Hepatocyte (in vitro differentiated cells): ENCODE measurements around the gene RIT1. TPM values are rescaled to one million over a fixed set of nuclear protein-coding genes. Genes with fewer than 3 reads are reported as not detected.
A peak's percentile ranks its signal among the peaks of the same experiment; 100 is the strongest.

Source experiments
- DNase-seq: peaks from one replicate; pipeline ENCODE4 v3.0.0-alpha.2; 2016; ENCODE audit warnings: low spot score
- H2AFZ ChIP-seq: fragments of 200-600 bp; sonication (generic); 2 replicates; pipeline ENCODE4 v1.6.0; 2016; ENCODE audit warnings: antibody characterized with exemption, mild to moderate bottlenecking
- H3K27ac ChIP-seq: fragments of 200-600 bp; sonication (generic); 2 replicates; pipeline ENCODE4 v1.5.1; 2016; ENCODE audit warnings: mild to moderate bottlenecking
- H3K27me3 ChIP-seq: fragments of 200-600 bp; sonication (generic); 2 replicates; pipeline ENCODE4 v1.6.1; 2016
- H3K36me3 ChIP-seq: fragments of 200-600 bp; sonication (generic); replicated peaks from 2 replicates; pipeline ENCODE4 v1.5.1; 2016; ENCODE audit warnings: low read depth; ENCODE audit not compliant: insufficient read depth
- H3K4me1 ChIP-seq: fragments of 200-600 bp; sonication (generic); 2 replicates; pipeline ENCODE4 v1.5.1; 2016; ENCODE audit warnings: mild to moderate bottlenecking, moderate library complexity; ENCODE audit not compliant: insufficient read depth
- H3K4me2 ChIP-seq: fragments of 200-600 bp; sonication (generic); 2 replicates; pipeline ENCODE4 v1.6.0; 2016
- H3K4me3 ChIP-seq: fragments of 200-600 bp; sonication (generic); 2 replicates; pipeline ENCODE4 v1.5.1; 2016; ENCODE audit warnings: mild to moderate bottlenecking
- H3K79me2 ChIP-seq: fragments of 200-600 bp; sonication (generic); 2 replicates; pipeline ENCODE4 v1.6.0; 2017; ENCODE audit warnings: mild to moderate bottlenecking
- H3K9me2 ChIP-seq: fragments of 200-600 bp; sonication (generic); replicated peaks from 2 replicates; pipeline ENCODE4 v1.6.0; 2017; ENCODE audit warnings: mild to moderate bottlenecking; ENCODE audit not compliant: insufficient read depth
- H3K9me3 ChIP-seq: fragments of 200-600 bp; sonication (generic); 2 replicates; pipeline ENCODE4 v1.5.1; 2016; ENCODE audit warnings: low read depth, mild to moderate bottlenecking
- H4K20me1 ChIP-seq: fragments of 200-600 bp; sonication (generic); 2 replicates; pipeline ENCODE4 v1.6.0; 2016; ENCODE audit warnings: mild to moderate bottlenecking; ENCODE audit not compliant: insufficient read depth, poor library complexity, severe bottlenecking
- EZH2 ChIP-seq: fragments of 200-600 bp; sonication (generic); IDR thresholded peaks from 2 replicates; pipeline ENCODE4 v1.6.1; 2016; ENCODE audit warnings: antibody characterized with exemption, mild to moderate bottlenecking, borderline replicate concordance
- EZH2phosphoT487 ChIP-seq: fragments of 200-600 bp; sonication (generic); IDR thresholded peaks from one replicate; pipeline ENCODE4 v1.6.1; 2018; ENCODE audit warnings: antibody characterized with exemption, mild to moderate bottlenecking, low read depth, moderate library complexity; ENCODE audit not compliant: unreplicated experiment, severe bottlenecking
- WGBS: methylation state at CpG from one replicate; pipeline ENCODE4 v1.1.6; 2016; ENCODE audit warnings: low lambda C conversion rate; ENCODE audit errors: missing lambda C conversion rate; 5-methylcytosine and 5-hydroxymethylcytosine counted together
- polyA plus RNA-seq: library from polyadenylated mRNA; unstranded; fragments of >200 nt; fragmentation: Nextera tagmentation; extraction: Ambion mirVana; gene quantifications from 2 replicates; pipeline ENCODE4 v1.2.1, GENCODE V29; 2016
- total RNA-seq: library from RNA; depleted of rRNA; stranded (reverse); fragments of >200 nt; gene quantifications from 2 replicates; pipeline ENCODE4 v1.2.3, GENCODE V29; 2014
- TF ChIP-seq, protein P1 (sequence below): fragments of 200-600 bp; sonication (generic); IDR thresholded peaks from 2 replicates; pipeline ENCODE4 v1.5.1; 2016; ENCODE audit warnings: antibody characterized with exemption, mild to moderate bottlenecking; ENCODE audit not compliant: poor library complexity

The RIT1 gene
- total and polyA plus RNA-seq, 2 experiments from 2014 or later: 17.6 to 33.5 TPM

DNA sequence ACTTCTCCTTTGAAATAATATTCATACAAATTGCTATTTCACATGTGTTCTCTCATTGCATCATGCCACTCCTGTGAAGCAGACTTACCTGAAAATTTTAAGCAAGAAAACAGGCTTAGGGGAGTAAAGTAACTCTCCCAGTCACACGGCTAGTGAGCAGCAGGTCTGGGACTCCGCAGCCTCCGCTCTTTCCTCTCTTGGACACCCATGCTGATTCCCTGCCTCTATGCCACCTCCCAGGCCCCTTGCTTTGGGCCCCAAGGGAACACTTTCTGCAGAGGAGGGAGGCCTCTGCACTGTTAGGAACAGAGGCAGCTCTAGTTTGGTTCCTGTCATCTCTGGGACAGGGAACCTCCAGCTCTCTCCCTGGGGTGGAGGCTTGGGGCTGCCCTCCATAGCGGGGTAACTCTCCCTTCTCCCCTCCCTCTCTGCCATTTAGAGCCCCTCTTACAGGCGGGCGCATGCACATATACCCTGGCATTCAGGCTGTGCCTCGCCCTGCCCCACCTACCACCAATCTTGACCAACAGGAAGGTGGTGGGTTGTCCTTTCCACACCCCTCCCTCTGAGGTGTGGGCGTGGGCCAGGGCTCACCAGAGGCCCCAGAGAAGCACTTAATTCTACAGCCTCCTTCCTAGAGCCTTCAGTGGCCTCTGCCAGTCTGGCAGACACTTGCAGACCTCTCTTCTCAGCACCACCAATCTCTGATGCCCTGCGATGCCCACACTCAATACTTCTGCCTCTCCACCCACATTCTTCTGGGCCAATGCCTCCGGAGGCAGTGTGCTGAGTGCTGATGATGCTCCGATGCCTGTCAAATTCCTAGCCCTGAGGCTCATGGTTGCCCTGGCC lies 30.1 kb upstream of the RIT1 start, which contains the start of gene RXFP4:
TSS of gene RXFP4 (plus strand) at position 646 of the 852 bp plus-strand sequence. CDS start at position 718, 72 bp downstream.
- H3K36me3 ChIP-seq: no peaks in the 10 kb centered on the region
- no peak within 1 kb of the TSS for H2AFZ ChIP-seq
- TF ChIP-seq EZH2 (no peak), EZH2phosphoT487 (no peak)
- TF ChIP-seq, protein P1, sequence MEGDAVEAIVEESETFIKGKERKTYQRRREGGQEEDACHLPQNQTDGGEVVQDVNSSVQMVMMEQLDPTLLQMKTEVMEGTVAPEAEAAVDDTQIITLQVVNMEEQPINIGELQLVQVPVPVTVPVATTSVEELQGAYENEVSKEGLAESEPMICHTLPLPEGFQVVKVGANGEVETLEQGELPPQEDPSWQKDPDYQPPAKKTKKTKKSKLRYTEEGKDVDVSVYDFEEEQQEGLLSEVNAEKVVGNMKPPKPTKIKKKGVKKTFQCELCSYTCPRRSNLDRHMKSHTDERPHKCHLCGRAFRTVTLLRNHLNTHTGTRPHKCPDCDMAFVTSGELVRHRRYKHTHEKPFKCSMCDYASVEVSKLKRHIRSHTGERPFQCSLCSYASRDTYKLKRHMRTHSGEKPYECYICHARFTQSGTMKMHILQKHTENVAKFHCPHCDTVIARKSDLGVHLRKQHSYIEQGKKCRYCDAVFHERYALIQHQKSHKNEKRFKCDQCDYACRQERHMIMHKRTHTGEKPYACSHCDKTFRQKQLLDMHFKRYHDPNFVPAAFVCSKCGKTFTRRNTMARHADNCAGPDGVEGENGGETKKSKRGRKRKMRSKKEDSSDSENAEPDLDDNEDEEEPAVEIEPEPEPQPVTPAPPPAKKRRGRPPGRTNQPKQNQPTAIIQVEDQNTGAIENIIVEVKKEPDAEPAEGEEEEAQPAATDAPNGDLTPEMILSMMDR: no peak
- H3K4me3 ChIP-seq: no peak within 1 kb of the TSS
- no peaks in the 10 kb centered on the region for H3K27me3 ChIP-seq
- peaks cover 24% of the 10 kb centered on the region for H3K4me1 ChIP-seq
- H3K27ac ChIP-seq: peak within 1 kb of the TSS; percentile 28
- no peaks in the 10 kb centered on the region for H3K79me2 ChIP-seq
- no peak for DNase-seq
- 74% methylated on average over 11 of the region's 11 CpGs for WGBS
- H3K9me2 ChIP-seq: no peaks in the 10 kb centered on the region
- H4K20me1 ChIP-seq: no peaks in the 10 kb centered on the region
- no peaks in the 10 kb centered on the region for H3K9me3 ChIP-seq
- H3K4me2 ChIP-seq: no peak within 1 kb of the TSS

DNA sequence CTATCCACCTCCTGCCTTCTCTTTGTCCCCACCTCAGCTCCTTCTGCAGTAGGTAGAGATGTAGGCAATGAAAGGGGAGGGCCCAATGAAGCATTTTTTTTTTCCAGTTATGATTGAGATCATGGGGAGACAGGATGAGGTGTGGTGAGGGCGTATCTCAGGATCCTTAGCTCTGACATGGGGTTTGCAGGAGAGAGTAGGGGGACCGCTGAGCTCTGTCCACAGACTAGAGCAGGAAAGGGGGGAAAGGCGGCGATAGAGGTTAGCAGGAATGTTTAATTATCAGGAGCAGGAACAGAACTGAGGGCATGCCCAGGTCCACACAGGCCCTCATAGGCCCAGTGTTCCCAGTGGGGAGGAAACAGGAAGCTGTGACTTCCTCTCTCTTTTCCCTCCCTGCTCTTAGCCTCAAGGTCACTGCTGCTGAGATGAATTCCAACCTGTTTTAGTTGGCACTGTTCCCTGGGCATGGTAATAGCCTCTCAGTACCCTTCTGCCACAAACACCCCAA lies 29.4 kb upstream of the RIT1 start:
- Histone ChIP-seq H3K79me2 (no peaks in the 10 kb centered on the region), H4K20me1 (no peaks in the 10 kb centered on the region), H3K27ac (peak overlapping the region; percentile 28), H3K36me3 (no peaks in the 10 kb centered on the region), H3K27me3 (no peaks in the 10 kb centered on the region), H3K4me2 (no peak overlapping the region), H3K9me2 (no peaks in the 10 kb centered on the region), H3K4me1 (peaks cover 24% of the 10 kb centered on the region), H2AFZ (no peak overlapping the region), H3K4me3 (no peak overlapping the region), H3K9me3 (no peaks in the 10 kb centered on the region)
- no peak for DNase-seq
- TF ChIP-seq EZH2: no peak
- TF ChIP-seq EZH2phosphoT487: no peak
- 86% methylated on average over 4 of the region's 4 CpGs for WGBS

DNA sequence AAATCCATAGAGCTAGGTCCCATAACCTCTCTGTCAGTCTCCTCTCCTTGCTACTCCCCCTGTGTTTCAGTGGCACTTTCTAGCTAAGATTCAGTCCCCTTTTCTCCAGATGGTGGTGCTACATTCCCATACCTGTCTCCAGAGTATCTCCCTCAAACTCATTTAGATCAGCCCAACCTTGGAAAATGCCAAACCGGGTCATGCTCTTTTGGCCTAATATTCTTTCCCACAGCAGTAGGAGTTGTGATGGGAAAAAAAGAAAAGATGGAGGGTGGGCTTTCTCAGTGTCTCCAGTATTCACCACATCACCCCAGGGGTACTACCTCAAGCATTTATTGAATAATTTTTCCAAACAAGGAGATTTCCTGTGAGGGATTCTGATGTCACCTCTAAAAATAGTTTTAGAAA lies 27.1 kb upstream of the RIT1 start:
- Histone ChIP-seq H3K36me3 (no peaks in the 10 kb centered on the region), H3K79me2 (peaks cover 8% of the 10 kb centered on the region), H3K4me3 (no peak overlapping the region), H3K27ac (no peak overlapping the region), H3K9me3 (no peaks in the 10 kb centered on the region), H3K27me3 (no peaks in the 10 kb centered on the region), H4K20me1 (no peaks in the 10 kb centered on the region), H2AFZ (no peak overlapping the region), H3K9me2 (no peaks in the 10 kb centered on the region), H3K4me2 (no peak overlapping the region), H3K4me1 (peaks cover 15% of the 10 kb centered on the region)
- peak; percentile 67 for DNase-seq
- 0% methylated on average over 1 of the region's 1 CpG for WGBS
- TF ChIP-seq EZH2phosphoT487: no peak
- TF ChIP-seq, protein P1: peak; percentile 75

DNA sequence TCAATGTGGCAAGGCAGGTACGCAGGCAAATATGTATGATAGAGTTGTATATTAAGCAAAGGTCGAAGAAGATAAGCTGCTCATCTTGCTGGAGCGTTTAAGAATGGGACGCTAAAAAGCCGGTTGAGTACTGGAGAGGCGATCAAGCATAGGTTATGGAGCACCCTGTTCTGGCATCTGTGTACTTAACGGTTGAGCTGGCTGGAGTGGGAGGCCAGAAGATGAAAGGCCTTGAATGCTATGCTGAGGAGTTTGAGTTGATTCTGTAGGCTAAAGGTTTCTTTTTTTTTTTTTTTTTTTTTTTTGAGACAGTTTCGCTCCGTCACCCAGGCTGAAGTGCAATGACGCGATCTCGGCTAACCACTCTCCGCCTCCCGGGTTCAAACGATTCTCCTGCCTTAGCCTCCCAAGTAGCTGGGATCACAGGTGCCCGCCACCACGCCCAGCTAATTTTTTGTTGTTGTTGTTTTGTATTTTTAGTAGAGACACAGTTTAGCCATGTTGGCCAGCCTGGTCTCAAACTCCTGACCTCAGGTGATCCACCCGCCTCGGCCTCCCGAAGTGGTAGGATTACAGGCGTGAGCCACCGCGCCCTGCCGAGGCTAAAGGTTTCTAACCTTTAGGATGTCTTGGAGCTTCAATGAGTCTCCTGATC lies 23.9 kb upstream of the RIT1 start:
- peaks cover 26% of the 10 kb centered on the region for H3K4me1 ChIP-seq
- H3K27ac ChIP-seq: peak overlapping the region; percentile 90
- no peak for DNase-seq
- H3K79me2 ChIP-seq: peaks cover 40% of the 10 kb centered on the region
- peak overlapping the region; percentile 76 for H3K4me2 ChIP-seq
- H3K9me2 ChIP-seq: no peaks in the 10 kb centered on the region
- peak overlapping the region; percentile 57 for H2AFZ ChIP-seq
- H3K27me3 ChIP-seq: no peaks in the 10 kb centered on the region
- WGBS: 87% methylated on average over 24 of the region's 24 CpGs
- TF ChIP-seq EZH2phosphoT487 (no peak), EZH2 (no peak)
- TF ChIP-seq, protein P1: no peak
- H3K4me3 ChIP-seq: peak overlapping the region; percentile 25
- H4K20me1 ChIP-seq: peaks cover 28% of the 10 kb centered on the region
- H3K36me3 ChIP-seq: peaks cover 4% of the 10 kb centered on the region
- no peaks in the 10 kb centered on the region for H3K9me3 ChIP-seq
